NCI-H187 (cell line): ENCODE measurements around the gene C20orf202.

Experiments
- DNase-seq, 2 experiments: peaks; one replicate each; lab custom pipeline; 2025; lab: John Stamatoyannopoulos, UW

Gene C20orf202

DNA sequence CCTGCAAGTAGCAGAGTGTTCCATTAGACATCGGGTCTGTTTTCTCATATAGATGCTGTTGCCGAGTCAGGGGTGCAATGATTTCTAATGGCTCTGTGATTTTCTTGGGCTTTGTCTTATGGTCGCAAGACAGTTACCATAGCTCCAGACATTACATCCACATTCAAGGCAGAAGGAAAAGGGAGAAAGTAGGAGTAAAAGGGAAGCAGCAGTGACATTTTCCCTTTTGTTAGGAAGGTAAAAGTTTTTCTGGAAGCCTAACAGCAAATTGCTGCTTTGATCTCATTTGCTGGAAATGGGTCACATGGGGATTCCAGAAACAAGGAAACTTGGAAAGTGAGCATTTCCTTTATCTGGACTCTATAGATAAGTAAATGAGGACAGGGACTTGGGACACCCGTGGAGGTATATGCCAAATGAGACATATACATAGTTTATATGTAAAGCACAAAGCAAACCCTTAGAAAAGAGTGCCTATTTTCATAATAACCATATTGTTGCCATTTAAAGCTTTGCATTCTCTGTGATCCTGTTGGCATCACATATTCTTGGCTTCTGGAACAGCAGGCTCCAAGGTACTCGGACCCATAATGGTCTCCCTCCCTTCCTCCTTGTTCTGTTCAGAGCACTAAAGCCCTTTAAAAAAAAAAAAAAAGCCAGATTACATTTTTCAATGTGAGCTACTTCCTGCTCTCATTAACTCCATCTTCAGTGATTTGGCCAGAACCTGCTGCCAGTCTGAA lies at the start of gene C20orf202:
C20orf202 (plus strand) TSS at position 693 of the 743 bp plus-strand sequence. CDS start 132 bp downstream, outside the sequence.
- no peak for DNase-seq

DNA sequence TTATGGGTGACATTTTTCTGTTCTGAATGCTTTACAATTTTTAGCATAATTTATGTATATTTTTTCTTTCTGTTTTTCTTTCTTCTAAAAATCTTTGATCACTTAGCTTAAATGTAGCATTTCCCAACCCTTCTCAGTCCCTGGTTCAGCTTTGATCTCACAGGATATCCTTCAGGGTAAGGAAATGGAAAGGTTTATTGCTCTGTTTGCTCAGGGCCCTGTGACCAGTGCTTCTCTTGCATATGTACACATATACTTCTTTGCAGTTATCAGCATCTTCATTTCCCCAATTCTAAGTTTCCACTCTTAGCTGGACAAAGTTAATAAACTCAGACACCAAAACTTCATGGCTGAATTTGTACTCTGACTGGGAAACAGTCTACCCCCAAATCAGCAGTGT lies 49.0 kb upstream of the C20orf202 start:
- DNase-seq, result no peak

GRCh38 chr20:1154691-1155090 lies 48.6 kb upstream of the C20orf202 start:
- DNase-seq, result no peak

- DNase-seq, result no peak
Observed at GRCh38 chr20:1155342-1155741, 47.9 kb upstream of the C20orf202 start.

DNA sequence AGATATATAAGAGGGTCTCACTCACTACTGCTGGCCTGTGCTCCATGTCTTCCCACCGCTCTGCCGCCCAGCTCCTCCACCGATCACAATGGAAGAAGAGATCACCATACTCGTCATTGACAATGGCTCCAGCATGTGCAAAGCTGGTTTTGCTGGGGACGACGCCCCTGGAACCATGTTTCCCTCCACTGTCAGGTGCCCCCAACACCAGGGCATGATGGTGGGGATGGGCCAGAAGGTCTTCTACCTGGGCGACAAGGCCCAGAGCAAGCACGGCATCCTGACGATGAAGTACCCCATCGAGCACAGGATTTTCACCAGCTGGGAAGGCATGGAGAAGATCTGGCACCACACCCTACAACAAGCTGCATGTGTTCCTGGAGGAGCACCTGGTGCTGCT lies 42.8 kb upstream of the C20orf202 start:
- no peak for DNase-seq

DNA sequence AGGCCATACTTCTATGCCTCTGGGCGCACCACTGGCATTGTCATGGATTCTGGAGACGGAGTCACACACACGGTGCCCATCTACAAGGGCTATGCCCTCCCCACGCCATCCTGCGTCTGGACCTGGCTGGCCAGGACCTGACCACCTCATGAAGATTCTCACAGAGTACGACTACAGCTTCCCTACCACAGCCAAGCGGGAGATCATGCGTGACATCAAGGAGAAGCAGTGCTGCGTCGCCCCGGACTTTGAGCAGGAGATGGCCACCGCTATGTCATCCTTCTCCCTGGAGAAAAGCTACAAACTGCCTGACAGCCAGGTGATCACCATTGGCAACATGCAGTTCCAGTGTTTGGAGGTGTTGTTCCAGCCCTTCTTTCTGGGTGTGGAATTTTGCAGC lies 42.3 kb upstream of the C20orf202 start:
- DNase-seq, result no peak

DNA sequence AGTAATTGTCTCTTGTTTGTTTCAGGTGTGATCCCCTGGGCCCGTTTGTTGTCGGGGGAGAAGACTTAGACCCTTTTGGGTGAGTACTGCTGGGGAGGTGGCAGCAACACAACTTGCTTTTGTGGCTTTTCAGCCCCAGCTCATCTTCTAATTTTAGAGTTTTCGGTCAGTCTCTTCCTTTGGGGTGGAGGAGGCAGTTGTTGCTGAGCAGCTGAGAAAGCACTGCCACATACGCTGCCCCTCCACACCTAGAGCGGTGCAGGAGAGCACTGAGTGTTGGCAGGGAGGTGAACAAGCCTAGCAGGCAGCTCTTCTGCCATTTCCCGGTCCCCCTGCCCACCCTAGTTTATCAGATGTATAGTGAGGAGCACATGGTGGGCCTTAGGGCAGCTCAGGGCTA lies 40.1 kb upstream of the C20orf202 start:
- DNase-seq, result no peak

GRCh38 chr20:1163653-1164052 lies 39.6 kb upstream of the C20orf202 start:
- DNase-seq, result no peak

DNA sequence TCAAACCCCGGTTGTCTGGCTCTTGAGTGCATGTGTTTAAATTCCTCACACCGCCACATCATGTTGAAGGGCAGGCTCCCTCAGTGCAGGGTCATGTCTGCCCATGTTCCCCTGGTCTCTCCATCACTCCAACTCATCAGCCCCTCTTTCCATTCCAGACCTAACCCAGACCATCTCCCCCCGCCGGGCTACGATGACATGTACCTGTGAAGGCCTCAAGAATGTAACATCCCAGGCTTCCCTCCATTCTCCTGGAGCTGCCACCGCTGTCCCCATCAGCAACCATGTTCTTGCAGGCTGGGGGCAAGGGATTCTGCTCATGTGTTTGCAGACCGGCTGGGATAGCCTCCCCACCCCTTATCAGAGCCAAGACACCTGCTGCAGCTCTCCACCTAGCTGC lies 38.4 kb upstream of the C20orf202 start:
- no peak for DNase-seq

GRCh38 chr20:1165521-1165920 lies 37.7 kb upstream of the C20orf202 start:
- DNase-seq, result no peak

- DNase-seq, result no peak
Observed at GRCh38 chr20:1165941-1166340, 37.3 kb upstream of the C20orf202 start.

GRCh38 chr20:1166948-1167720 lies 36.1 kb upstream of the C20orf202 start:
- DNase-seq, result no peak

DNA sequence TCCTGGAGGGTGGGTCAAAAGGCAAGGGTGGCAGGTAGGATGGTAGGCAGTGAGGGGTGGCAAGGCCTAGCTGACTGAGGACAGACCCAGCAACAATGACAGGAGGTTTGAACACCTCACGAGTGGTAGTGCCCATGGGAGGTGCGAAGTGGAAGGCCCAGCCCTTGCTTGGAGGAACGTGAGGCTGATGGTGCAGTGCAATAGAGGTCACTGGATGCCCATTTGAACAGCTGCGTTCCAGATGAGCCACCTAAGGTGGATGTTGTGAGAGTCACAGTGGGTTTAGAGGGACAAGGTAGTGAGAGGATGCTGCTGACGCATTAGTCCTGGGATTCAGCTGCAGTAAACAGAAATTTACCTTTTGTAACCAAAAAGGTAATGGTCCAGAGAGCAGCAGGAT lies 34.0 kb upstream of the C20orf202 start:
- DNase-seq, result no peak

DNA sequence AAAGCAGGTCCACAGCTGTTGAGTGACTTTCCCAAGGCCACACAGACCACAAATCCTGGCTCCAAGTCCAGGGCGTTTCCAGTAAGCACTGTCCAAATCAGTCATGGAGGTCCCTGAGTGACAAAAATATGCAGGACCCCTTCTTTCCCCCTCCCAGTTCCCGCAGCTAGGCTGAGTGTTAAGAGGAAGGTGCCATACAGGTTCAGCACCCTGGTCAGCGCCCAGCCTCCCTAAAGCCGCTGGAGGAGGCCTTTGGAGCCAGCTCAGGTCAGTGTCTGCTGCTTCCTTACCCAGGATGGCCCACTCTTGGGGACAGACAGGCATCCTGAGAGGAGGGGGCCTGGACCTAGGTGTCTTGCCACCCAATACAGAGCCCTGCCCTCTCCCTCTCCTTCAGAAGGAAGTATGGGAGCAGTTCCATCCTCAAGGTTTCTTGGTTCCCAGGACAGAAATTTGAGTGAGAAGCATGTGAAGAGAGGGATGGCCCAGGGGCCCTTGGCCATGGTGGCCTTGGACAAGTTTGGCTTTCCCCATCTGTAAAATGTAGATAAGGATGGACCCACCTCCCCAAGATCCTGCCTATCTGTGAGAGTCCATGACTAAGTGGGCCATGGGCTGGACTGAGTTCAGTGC lies 31.7 kb upstream of the C20orf202 start:
- DNase-seq, result no peak

DNA sequence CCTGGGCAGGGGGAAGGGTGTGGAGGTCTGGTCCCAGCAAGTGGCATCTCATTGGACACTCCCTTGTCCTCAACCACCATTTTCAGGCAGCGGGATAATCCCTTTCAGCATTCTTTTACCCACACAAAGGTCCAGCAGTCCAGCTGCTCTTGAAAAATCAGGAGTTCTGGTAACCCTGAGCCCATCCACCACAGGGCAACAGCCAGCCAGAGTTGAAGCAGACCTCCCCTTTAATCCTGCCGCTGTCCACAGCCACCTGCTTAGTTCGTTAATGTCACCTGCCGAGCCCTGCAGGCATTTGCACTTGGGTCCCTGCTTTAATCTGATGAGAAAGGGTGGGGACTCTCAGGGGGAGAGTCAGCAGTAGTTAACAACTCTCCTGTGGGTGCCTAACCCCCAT lies 29.6 kb upstream of the C20orf202 start:
- DNase-seq, result no peak

DNA sequence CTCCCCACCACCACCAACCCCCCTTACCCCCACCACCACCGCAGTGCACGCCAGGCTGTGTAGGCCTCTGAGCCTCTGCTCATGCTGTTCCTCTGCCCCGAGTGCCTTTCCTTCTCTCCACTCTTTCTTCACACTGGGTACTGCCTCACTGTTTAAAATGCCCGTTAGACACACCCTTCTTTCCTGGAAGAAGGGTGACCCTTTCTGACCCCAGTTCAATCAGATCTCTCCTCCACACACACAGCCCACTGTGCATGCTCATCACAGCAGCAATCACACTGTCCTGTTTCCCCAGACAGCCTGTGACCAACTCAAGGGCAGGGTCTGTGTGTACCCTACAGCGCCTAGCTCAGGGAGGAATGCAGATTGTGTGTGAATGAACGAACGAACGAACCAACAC lies 28.5 kb upstream of the C20orf202 start:
- no peak for DNase-seq

- DNase-seq, result no peak
Observed at GRCh38 chr20:1177680-1178079, 25.6 kb upstream of the C20orf202 start.

DNA sequence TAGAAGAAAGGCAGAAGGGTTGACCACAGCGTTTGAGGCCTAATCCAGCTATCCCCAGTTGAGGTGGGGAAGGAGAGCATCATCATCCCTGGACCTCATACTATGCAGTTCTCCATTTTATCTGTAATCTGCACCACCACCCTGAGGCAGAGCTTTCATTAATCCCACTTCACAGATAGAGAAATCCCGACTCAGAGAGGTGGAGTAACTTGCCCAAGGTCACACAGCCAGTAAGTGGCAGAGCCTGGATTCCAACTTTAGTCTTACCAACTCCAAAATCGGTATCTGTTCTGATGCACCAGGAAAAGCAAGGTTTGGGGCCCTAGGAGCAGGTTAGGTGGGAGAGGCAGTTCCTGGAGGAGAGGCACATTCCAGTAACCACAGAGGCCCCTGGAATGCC lies 25.2 kb upstream of the C20orf202 start:
- no peak for DNase-seq

GRCh38 chr20:1178623-1179022 lies 24.6 kb upstream of the C20orf202 start:
- no peak for DNase-seq

GRCh38 chr20:1180949-1181348 lies 22.3 kb upstream of the C20orf202 start:
- no peak for DNase-seq

DNA sequence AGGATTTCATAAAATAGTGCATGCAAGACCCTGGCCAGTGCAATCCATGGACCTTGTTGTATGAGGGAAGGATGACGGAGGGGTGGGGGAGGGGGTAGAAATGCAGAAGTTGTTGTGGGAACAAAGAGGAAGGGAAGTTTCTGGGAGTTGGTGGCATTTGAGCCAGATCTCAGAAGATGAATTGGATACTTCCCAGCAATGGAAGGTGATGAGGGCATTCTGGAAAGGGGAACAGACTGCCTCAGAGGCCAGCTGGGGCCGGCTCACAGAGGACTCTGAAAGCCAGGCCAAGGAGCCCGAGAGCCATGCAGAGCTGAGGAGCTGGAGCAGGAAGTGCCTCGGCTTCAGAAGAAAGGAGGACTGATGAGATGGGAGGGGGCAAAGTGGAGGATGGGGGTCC lies 21.1 kb upstream of the C20orf202 start:
- no peak for DNase-seq

GRCh38 chr20:1183153-1183552 lies 20.1 kb upstream of the C20orf202 start:
- no peak for DNase-seq

DNA sequence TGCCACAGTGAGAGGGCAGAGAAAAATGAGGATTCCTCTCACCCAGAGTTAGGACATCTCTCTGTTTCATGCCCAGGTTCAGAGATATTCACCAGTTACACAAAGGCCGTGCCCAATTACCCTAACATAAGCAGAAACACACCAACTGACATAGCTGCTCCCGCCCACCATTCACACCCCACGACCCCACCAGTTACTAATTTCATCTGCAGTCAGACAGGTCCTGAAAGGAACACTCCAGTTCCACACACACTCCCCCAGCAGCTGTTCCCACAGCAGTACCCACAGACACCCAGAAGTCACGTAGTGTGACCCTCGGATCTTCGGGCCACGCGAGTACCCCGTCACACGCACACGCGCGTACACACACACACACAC lies 19.0 kb upstream of the C20orf202 start:
- no peak for DNase-seq
